PFSK-1 (cell line): ENCODE results near the gene USP9X.

ENCODE experiments used
- FOXP2 ChIP-seq: optimal IDR thresholded peaks from 2 replicates; pipeline ENCODE3; 2011; ENCODE audit warnings: borderline replicate concordance, control low read depth, inconsistent platforms; ENCODE audit not compliant: insufficient read depth; ENCODE audit errors: extremely low read length, extremely low read depth
- POLR2AphosphoS5 ChIP-seq: IDR thresholded peaks from 2 replicates; pipeline ENCODE4 v1.6.1; 2012; ENCODE audit warnings: low read depth, mild to moderate bottlenecking, control low read depth, low read length, moderate library complexity
- REST ChIP-seq, 2 experiments: IDR thresholded peaks; 2 replicates each; pipeline versions ENCODE4 v1.6.1 to v1.8.0; 2011 to 2012; ENCODE audit warnings: low read depth in 2 of 2, low read length in 2 of 2, control low read depth in 1 of 2, inconsistent platforms in 1 of 2, mild to moderate bottlenecking in 1 of 2, moderate library complexity in 1 of 2; ENCODE audit not compliant: insufficient read depth in 1 of 2
- SIN3A ChIP-seq: IDR thresholded peaks from 2 replicates; pipeline ENCODE4 v1.6.1; 2012; ENCODE audit warnings: mild to moderate bottlenecking, low read length, moderate library complexity, borderline replicate concordance; ENCODE audit not compliant: insufficient read depth
- TAF1 ChIP-seq: IDR thresholded peaks from 2 replicates; pipeline ENCODE4 v1.6.1; 2012; ENCODE audit warnings: low read length, control low read depth, borderline replicate concordance; ENCODE audit not compliant: insufficient read depth

USP9X gene

GRCh38 chrX:41273638-41274037 lies 188.4 kb downstream of the USP9X start:
- TF ChIP-seq SIN3A (no peak), REST (IDR thresholded peaks at IDR 0.05; ENCODE audit: insufficient read depth in 1 of 2, low read depth in 2 of 2, low read length in 2 of 2) (no peak), FOXP2 (no peak), TAF1 (no peak), POLR2AphosphoS5 (no peak)

- no peak for TF ChIP-seq REST (IDR thresholded peaks at IDR 0.05; ENCODE audit: insufficient read depth in 1 of 2, low read depth in 2 of 2, low read length in 2 of 2)
- TF ChIP-seq SIN3A: no peak
- no peak for TF ChIP-seq FOXP2
- TF ChIP-seq TAF1: no peak
- no peak for TF ChIP-seq POLR2AphosphoS5
Observed at GRCh38 chrX:41275661-41276609, 190.7 kb downstream of the USP9X start.

GRCh38 chrX:41276661-41277506 lies 191.6 kb downstream of the USP9X start:
- TF ChIP-seq POLR2AphosphoS5: no peak
- no peak for TF ChIP-seq REST (IDR thresholded peaks at IDR 0.05; ENCODE audit: insufficient read depth in 1 of 2, low read depth in 2 of 2, low read length in 2 of 2)
- TF ChIP-seq TAF1: no peak
- no peak for TF ChIP-seq SIN3A
- TF ChIP-seq FOXP2: no peak
